COLO668 (cell line): ENCODE data around the gene ZDHHC11.
"Not testable (repeated sequence)": the region's sequence is repeated elsewhere in the genome, so short reads cannot be mapped to it uniquely, and the experiment has no call there.

ENCODE experiments used
- DNase-seq: peaks from one replicate; lab custom pipeline; 2025; ENCODE audit not compliant: unreplicated experiment; lab: John Stamatoyannopoulos, UW

Gene ZDHHC11

GRCh38 chr5:763998-764781, 86.6 kb downstream of the ZDHHC11 start:
- DNase-seq: no peak

DNA sequence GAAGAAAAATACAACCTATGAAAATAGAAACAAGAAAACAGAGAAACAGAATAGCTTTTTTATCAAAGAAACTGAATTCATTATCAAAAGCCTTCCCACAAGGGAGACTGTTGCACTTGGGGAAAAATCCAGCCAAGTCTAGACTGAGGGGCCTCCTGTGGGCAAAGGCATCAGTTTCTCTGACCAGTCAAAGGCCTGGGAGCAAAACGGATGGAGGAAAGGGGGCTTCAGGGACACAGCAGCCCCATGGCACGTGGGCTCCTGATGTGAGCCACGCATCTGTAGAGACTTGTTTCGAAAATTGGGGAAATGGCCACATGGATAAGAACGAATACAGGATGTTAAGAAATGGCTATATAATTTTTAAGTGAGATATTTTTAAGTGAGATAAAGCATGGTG, 87.4 kb downstream of the ZDHHC11 start:
- no peak for DNase-seq

- not testable (repeated sequence) for DNase-seq
Observed at GRCh38 chr5:762996-763395, 87.8 kb downstream of the ZDHHC11 start.

DNA sequence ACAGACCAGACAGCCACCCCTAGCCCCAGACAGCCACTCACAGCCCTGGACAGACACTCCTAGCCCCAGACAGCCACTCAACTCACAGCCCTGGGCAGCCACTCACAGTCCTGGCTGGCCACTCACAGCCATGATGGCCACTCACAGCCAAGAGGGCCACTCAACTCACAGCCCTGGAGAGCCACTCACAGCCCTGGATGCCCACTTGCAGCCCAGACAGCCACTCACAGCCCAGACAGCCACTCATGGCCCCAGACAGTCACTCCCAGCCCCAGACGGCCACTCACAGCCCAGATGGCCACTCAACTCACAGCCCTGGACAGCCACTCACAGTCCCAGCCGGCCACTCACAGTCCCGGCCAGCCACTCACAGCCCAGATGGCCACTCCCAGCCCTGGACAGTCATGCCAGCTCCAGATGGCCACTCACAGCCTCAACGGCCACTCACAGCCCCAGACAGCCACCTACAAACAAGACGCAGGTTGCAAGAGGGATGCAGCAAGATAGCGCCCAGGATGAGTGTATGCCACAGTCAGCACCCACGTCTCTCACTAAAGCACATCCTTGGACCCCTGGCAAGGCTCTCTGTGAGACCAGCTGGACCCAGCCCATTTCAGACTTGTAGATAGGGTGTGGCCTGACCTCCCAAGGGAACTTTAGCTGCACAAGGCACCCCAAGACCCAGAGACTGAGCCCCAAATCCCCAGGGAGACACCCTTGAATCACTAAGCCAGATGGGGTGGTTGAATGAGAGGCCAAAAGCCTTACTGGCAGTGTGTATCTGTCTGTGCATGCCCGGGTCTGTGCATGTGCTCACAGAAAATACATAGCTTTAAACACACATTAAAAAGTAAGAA, 88.7 kb downstream of the ZDHHC11 start:
- DNase-seq: no peak

- no peak for DNase-seq
Observed at GRCh38 chr5:761059-761771, 89.6 kb downstream of the ZDHHC11 start.

- no peak for DNase-seq
Observed at GRCh38 chr5:760363-761058, 90.3 kb downstream of the ZDHHC11 start.

DNA sequence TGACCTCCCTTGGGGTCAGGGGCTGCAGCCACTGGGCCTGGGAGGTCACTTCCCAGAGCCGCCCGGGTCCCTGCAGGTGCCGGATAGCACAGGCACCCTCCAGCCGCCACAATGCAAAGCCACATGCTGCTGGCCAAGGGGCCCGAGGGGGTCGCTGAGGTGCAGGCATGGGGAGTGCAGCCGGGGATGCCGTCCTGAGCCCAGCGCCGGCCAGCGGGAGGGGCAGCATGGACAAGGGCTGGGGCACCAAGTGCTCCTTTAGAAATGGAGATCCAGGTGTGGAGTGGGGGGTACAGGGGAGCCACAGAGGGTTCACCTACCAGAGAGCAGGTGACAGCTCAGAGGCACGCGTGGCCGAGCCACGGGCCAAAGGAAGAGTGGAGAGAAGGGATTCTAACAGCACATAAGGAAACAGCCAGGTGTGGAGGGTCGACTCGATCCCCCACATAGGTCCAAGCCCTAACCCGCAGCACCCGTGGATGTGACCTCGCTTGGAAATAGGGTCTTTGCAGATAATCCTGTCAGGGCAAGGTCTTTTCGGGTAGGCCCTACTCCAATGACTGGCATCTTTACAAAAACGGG, 90.9 kb downstream of the ZDHHC11 start:
- no peak for DNase-seq

DNA sequence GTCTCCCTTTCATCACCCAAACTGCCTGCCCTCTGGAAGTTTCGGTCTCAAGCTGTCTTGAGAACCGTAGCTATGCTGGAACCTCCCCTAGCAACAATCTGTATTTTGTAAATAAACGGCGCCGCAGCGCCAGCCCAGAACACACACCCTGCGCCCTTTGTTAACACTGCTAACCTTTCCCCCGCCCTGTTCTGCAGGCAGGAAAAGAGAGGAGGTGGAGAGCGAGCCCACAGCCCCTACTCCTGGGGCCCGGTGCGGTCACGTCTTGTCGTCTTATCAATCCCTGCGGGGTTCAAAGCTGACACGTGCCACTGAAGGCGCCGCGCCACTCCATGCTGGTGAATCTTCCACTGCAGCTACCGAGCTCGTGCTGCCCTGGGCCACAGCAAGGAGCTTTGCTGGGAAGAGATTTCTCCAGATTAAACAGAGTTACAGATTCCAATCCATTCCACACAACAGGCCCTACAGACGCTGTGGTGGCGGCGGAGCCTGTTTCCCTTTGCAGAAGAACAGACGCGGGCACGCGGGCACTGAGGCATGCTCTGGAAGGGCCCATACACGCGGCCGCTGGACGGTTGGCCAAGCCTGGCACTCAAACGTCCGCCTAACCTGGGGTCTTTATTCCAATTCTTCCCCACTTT, 91.6 kb downstream of the ZDHHC11 start:
- DNase-seq: peak; percentile 75

- no peak for DNase-seq
Observed at GRCh38 chr5:758698-759053, 92.1 kb downstream of the ZDHHC11 start.

- DNase-seq: peak; percentile 81
Observed at GRCh38 chr5:757931-758697, 92.7 kb downstream of the ZDHHC11 start.

- no peak for DNase-seq
Observed at GRCh38 chr5:757346-757930, 93.3 kb downstream of the ZDHHC11 start.

DNA sequence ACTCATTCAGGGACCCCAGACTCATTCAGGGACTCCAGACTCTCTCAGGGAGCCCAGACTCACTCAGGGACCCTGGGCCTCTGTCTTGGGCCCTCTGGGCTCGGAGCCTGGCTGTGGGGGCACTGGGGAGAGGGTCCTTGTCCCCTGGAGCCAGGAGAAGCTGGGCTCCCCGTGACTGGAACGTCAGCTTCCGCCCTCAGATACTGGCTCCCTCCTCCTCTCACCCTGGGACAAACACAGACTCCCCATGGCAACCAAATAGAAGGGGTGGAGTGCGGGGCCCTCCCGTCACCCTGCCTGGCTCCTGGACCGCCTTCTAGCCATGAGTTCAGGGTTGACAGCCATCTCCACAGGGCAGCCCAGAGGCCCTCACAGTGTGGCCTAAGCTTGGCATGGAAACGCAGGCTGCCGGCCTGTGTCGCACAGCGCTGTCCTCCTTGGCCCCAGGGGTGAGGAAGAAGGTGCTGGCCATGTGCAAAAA, 93.9 kb downstream of the ZDHHC11 start:
- no peak for DNase-seq

DNA sequence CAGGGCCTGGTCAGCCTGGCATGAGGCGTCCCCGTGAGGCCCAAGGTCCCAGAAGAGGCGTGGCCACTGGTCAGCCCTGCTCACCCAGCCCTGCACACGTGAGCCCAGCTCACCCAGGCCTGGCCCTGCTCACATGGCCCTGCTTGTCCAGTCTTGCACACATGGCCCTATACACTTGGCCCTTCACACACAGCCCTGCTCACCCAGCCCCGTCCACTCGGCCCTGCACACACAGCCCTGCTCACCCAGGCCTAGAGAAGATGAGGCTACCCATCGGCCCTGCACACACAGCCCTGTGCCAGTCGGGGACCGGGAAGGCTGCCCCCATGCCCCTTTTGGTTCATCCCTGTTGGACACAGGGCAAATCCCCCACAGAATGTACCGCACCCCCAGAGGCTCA, 94.6 kb downstream of the ZDHHC11 start:
- no peak for DNase-seq

DNA sequence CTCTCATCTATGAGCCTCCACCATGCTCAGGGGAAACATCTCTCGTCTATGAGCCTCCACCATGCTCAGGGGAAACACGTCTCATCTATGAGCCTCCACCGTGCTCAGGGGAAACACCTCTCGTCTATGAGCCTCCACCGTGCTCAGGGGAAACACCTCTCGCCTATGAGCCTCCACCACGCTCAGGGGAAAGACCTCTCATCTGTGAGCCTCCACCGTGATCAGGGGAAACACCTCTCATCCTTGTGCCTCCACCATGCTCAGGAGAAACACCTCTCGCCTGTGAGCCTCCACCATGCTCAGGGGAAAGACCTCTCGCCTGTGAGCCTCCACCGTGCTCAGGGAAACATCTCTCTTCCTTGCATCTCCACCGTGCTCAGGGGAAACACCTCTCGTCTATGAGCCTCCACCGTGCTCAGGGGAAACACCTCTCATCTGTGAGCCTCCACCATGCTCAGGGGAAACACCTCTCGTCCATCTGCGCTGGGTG, 96.6 kb downstream of the ZDHHC11 start:
- DNase-seq: not testable (repeated sequence)

DNA sequence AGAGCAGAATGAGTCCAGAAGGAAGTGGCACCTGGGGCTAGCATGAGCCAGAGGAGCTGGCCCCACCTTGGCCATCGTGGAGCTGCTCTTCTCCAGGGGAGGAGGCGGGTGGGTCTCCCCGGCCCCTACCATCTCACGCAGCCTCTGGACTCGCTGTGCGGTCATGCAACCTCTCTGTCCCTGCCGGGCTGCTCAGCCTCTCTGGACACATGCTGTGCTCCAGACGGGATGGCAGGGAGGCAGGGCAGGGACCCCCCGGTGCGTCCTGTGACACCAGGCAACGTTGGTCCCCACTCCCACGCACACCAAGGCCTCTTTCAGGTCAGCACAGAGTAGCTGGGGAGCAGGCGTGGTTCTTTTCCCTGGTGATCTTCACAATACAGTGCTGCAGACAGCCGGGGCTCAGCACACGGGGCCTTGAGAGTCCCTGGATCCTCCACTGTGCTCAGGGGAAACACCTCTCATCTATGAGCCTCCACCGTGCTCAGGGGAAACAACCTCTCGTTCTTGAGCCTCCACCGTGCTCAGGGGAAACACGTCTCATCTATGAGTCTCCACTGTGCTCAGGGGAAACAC, 97.1 kb downstream of the ZDHHC11 start:
- not testable (repeated sequence) for DNase-seq

- not testable (repeated sequence) for DNase-seq
Observed at GRCh38 chr5:752532-753115, 98.2 kb downstream of the ZDHHC11 start.

- DNase-seq: not testable (repeated sequence)
Observed at GRCh38 chr5:751992-752391, 98.8 kb downstream of the ZDHHC11 start.

DNA sequence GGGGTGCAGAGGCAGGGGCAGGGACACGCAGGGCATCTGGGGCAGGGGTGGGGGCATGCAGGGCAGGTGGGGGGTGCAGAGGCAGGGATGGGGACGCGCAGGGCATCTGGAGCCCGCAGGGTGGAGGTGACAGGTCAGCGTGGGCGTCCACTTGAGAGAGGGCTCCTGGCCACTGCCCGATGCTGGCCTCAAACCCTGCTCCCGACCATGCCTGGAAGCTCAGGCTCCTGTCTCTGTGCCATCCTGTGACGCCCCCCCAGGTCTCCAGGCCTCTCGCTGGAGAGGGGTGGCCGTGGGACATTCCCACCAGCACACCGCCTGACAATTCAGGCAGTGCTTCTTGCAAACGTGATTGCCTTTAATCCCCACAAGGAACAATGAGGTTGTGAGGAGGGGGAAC, 99.3 kb downstream of the ZDHHC11 start:
- DNase-seq: no peak
